MV-4-11 (cell line): ENCODE measurements around the gene SLC38A6.
A peak's percentile ranks its signal among the peaks of the same experiment; 100 is the strongest.

Experiments used
- DNase-seq: peaks from one replicate; lab custom pipeline; 2025; lab: John Stamatoyannopoulos, UW

Gene SLC38A6

GRCh38 chr14:60977847-60978246 lies 3.2 kb upstream of the SLC38A6 start:
- DNase-seq: no peak

GRCh38 chr14:60981633-60982455 lies 799 bp downstream of the SLC38A6 start:
- DNase-seq: peak; percentile 8

- DNase-seq: peak; percentile 21
Observed at GRCh38 chr14:60984196-60984595, 3.2 kb downstream of the SLC38A6 start.

GRCh38 chr14:60986500-60986899 lies 5.5 kb downstream of the SLC38A6 start:
- DNase-seq: no peak

- DNase-seq: peak; percentile 80
Observed at GRCh38 chr14:60989599-60989998, 8.6 kb downstream of the SLC38A6 start.

- DNase-seq: no peak
Observed at GRCh38 chr14:60998617-60999016, 17.6 kb downstream of the SLC38A6 start.

GRCh38 chr14:60999536-60999935 lies 18.5 kb downstream of the SLC38A6 start:
- no peak for DNase-seq

GRCh38 chr14:61003571-61003970 lies 22.5 kb downstream of the SLC38A6 start:
- no peak for DNase-seq

- no peak for DNase-seq
Observed at GRCh38 chr14:61019537-61019936, 38.5 kb downstream of the SLC38A6 start.

- DNase-seq: peak; percentile 56
Observed at GRCh38 chr14:61025251-61026223, 44.5 kb downstream of the SLC38A6 start.

GRCh38 chr14:61026526-61026925 lies 45.5 kb downstream of the SLC38A6 start:
- no peak for DNase-seq

- DNase-seq: no peak
Observed at GRCh38 chr14:61031026-61031425, 50.0 kb downstream of the SLC38A6 start.

GRCh38 chr14:61033054-61033453 lies 52.0 kb downstream of the SLC38A6 start:
- no peak for DNase-seq

GRCh38 chr14:61033855-61034254 lies 52.8 kb downstream of the SLC38A6 start:
- no peak for DNase-seq

- DNase-seq: peak; percentile 80
Observed at GRCh38 chr14:61034416-61035120, 53.5 kb downstream of the SLC38A6 start.

GRCh38 chr14:61037215-61037614 lies 56.2 kb downstream of the SLC38A6 start:
- DNase-seq: no peak

GRCh38 chr14:61041704-61042103 lies 60.7 kb downstream of the SLC38A6 start:
- no peak for DNase-seq

- no peak for DNase-seq
Observed at GRCh38 chr14:61042220-61042619, 61.2 kb downstream of the SLC38A6 start.

GRCh38 chr14:61043506-61043905 lies 62.5 kb downstream of the SLC38A6 start:
- DNase-seq: no peak

GRCh38 chr14:61047021-61047420 lies 66.0 kb downstream of the SLC38A6 start:
- no peak for DNase-seq

- DNase-seq: no peak
Observed at GRCh38 chr14:61048640-61049039, 67.6 kb downstream of the SLC38A6 start.

- DNase-seq: peak; percentile 16
Observed at GRCh38 chr14:61050417-61050816, 69.4 kb downstream of the SLC38A6 start.
